Stimulated activated CD8-positive, alpha-beta memory T cell treated with anti-CD3 and anti-CD28 coated beads, Interleukin-15, amount 100 ng/mL, for 48 hours (primary cell): ENCODE measurements around the gene ASB5.
"Not testable (repeated sequence)": the region's sequence is repeated elsewhere in the genome, so short reads cannot be mapped to it uniquely, and the experiment has no call there.

Experiments used
- DNase-seq, 2 donors: peaks; one replicate each; pipeline ENCODE4 v3.0.0-alpha.2; 2020; ENCODE audit warnings: low read depth in 2 of 2

The ASB5 gene, protein sequence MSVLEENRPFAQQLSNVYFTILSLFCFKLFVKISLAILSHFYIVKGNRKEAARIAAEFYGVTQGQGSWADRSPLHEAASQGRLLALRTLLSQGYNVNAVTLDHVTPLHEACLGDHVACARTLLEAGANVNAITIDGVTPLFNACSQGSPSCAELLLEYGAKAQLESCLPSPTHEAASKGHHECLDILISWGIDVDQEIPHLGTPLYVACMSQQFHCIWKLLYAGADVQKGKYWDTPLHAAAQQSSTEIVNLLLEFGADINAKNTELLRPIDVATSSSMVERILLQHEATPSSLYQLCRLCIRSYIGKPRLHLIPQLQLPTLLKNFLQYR

DNA sequence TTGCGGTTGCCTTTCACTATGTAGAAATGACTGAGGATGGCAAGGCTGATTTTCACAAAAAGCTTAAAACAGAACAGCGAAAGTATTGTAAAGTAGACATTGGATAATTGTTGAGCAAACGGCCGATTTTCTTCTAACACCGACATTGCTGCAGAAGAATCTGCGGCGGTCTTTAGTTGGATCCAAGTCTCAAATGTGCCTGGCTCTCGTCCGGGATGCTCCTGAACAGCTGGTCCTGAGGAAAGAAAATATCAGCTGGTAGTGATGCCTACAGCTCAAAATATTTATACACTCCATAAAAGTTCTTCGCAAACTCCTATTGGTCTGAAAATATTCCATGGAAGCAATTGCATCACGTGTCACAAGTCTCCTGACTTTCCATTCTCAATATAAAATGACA lies at the start of gene ASB5:
TSS of gene ASB5 (minus strand) at position 260 of the 400 bp plus-strand sequence. CDS start at position 146, 114 bp downstream.
- no peak for DNase-seq

- DNase-seq, result no peak
Observed at GRCh38 chr4:176313596-176314336, 44.7 kb upstream of the ASB5 start.

DNA sequence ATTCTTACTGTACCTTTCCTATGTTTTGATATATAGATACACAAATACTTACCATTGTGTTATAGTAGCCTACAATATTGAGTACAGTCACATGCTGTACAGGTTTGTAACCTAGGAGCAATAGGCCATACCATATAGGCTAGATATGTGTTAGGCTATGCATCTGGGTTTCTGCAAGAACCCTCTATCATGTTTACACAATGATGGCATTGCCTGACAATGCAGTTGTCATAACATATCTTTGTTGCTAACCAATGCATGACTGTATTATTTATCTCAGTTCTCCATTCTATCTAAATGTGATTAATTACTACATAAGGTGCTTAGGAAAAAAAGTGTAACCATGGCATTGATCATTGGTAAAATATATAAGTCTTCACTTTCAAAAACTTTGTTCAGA lies 40.8 kb upstream of the ASB5 start:
- no peak for DNase-seq

DNA sequence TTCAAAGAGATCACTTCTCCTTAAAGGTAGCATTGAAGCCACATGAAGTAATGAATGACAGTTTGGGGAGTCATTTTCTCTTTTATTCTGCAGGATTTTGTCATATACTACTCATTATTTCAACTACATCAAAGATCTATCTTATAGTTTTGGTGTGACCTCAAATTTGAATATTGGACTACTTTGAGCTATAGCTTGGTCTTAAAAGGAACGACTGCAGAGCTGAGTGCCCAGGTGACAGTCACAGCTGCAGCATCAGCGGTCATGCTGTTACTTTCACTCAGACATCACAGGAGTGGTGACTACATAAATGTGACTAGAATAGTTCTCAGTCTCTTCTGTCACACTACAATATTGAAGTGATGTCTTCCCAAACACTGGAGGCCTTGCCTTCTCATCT lies 40.0 kb upstream of the ASB5 start:
- no peak for DNase-seq

DNA sequence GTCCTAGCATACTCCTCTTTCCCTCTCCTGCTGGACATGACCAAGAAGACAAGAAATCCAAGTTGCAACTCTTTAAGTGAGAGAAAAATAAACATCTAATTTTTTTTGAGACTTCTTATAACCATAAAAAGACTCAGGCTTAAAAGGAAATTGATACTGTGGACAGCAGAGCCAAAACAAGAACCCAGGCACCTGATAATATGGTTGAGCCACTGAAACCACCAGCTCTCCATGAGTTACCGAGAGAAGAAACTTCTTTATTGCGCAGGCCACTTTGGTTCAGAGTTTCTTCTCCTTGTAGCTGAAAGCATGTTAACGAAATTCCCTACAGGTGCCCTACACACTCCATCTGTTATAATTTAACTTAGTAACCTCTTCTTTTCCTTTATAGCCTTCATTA lies 39.4 kb upstream of the ASB5 start:
- no peak for DNase-seq

- no peak for DNase-seq
Observed at GRCh38 chr4:176307666-176307930, 38.6 kb upstream of the ASB5 start.

DNA sequence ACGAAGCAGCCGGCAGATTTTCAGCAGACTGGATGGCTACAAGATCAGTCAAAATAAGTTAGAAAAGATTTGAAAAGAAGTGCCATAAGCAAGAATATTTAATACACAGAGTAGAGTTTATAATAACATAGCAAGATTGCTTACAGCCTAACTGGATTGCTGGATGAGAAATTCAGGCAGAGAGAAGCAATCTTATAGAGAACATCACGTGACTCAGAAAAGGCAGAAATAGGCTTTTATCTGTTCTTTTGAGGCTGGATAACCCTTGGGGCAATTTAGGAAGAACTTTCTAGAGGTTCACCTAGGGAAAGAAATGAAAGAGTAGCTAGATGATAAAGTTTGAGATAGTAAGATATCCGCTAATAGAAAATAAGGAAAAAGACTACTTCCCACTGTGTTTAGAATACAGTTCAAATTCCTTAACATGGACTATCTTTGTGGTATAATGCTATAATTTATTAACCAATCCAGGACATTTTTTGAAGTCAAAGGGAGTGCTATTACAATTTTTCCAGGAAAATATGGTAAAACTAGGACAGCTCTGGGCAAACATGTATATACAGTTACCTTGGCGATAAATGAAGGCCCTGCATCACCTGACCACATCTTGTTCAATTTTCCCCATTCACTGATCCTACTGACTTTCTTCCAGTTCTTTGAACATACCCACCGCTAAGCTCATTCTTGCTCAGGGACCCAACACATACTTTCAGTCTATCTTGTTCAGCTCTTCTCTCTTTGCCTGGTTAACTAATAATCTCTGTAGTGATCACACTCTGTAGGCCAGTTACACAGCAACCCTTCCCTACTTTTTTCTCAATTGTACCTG lies 38.0 kb upstream of the ASB5 start:
- DNase-seq, result no peak

GRCh38 chr4:176303938-176304337 lies 34.9 kb upstream of the ASB5 start:
- no peak for DNase-seq

DNA sequence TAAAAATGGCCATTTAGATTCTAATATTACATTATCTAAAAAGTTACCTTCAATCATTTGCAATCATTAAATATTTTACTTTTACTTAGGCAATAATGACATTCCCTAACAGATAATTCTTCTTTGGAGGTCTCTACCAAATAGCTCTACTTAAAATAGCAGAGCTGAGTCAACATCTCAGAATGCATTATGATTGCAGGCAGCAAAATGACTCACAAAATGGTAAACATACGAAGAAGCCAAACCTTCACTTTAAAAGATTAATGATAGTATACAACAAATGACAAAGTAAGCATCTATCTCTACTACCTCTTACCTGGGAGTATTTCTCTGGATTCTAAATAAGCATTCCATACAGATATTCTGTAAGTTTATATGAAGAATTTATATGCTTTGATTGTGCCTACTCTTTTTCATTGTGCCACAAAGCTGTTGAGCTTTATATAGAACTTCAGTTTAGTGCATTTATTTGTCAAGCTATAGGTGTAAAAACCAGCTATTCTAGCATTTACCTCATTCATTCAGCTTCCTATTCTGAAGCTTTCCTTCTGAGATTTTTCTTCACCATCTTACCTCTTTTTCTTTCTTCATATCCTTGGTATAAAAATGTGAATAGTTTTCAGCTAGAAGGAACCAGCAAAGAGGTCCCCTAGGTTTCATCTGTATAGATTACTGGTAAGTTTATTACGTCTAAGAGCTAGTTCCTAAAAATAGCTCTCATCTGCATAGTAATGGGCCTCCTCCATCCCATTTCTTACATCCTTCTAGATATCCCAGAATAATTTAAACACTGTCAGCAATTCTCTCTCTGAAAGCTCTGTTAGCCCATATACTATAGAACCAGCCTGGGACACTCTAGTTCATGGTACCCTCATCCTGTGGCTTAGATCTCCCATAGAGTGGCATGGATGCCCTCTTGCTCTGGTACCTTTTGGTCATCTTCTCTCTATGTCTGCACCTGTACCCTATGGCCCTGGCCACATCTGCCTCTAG lies 33.6 kb upstream of the ASB5 start:
- no peak for DNase-seq

DNA sequence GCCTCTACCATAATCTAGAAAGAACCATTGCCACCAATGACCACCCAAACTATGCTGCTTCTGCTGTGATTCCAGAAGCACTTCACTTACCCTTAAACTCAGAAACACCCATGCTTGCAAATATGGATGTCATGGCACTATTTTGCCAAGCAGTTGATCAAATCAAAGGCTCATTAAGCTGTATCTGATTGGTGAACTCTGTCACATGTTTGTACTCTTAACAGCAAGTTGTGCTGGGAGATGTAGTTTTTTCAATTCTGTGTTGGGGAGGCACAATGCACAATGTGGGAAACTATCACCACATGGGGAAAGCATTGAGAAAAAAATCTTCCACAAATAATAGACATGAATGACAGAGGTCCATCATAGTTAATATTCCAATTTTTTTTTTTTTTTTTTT lies 31.5 kb upstream of the ASB5 start:
- no peak for DNase-seq

- DNase-seq, result no peak
Observed at GRCh38 chr4:176300036-176300435, 31.0 kb upstream of the ASB5 start.

DNA sequence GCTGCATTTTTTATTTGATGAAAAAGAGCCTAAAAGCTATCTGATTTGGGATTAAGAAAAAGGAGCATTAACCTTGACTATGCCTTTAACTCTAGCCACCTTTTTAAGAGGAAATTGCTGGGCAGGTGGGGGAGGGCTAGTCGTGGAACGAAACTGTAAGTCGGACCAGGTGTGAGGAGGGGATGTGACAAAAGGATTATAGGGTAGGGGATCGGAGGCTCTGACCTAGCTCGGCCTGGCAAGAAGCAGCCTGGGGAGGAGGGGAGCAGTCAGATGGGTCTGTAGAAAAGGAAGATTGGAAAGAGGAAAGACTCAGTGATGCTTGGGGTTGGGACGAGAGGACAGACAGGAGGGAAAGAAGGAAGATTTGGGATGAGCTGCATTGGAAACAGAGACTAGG lies 29.6 kb upstream of the ASB5 start:
- no peak for DNase-seq

DNA sequence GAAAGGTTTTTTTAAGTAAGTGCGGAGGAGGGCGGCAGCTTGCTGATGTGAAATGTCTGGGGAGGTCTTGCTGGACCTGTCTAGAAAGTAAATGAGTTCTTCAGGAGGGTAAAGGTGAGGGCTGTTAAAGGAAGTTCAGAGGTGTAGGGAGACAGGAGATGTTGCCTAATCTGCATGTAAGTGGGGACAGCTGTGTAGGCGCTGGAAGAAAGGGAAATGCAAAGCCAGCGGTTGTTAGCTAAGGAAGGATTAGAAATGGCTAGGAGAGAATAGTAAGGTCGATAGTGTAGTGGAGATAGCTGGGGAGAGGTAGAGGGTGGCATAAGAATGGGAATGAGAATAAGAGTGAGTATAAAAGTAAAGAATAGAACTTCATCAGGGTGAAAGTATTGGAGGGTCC lies 26.9 kb upstream of the ASB5 start:
- not testable (repeated sequence) for DNase-seq

- no peak for DNase-seq
Observed at GRCh38 chr4:176293660-176294059, 24.6 kb upstream of the ASB5 start.

- DNase-seq, result no peak
Observed at GRCh38 chr4:176292920-176293319, 23.9 kb upstream of the ASB5 start.

- no peak for DNase-seq
Observed at GRCh38 chr4:176291748-176292147, 22.7 kb upstream of the ASB5 start.

GRCh38 chr4:176290520-176290919 lies 21.5 kb upstream of the ASB5 start:
- DNase-seq, result no peak

- no peak for DNase-seq
Observed at GRCh38 chr4:176289561-176289960, 20.5 kb upstream of the ASB5 start.

DNA sequence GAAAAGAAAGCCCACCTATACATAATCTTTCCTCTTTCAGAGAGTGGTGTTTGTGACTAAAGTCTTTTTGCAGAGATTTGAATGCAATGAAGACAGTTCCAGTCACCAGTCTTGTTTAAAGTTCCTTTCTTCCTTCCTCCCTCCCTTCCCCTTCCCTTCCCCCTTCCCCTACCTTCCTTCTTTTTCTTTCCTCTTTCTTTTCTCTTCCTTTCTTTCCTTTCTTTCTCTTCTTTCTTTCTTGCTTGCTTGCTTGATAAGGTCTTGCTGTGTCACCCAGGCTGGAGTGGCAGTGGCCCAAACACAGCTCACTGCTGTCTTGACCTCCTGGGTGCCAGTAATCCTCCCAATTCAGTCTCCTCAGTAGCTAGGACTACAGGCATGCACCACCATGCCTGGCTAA lies 19.0 kb upstream of the ASB5 start:
- no peak for DNase-seq

- no peak for DNase-seq
Observed at GRCh38 chr4:176287546-176287945, 18.5 kb upstream of the ASB5 start.

DNA sequence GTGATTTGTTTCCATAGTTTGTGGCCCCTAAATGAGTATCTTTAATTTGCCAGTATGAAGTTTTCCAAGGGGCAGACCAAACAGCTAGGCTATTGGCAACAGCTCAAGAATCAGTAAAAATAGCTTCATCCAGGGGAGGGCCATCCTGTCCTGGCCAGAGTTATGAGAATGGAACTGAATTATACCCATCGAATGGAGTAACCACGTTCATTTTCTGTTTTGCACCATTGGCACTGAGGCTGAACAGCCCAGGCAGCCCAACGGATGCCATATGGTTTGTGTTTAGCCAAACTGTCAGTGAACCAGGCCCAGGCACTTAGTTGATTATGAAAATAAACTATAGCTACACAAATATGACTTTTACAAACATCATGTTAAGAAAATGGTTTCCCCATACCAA lies 17.7 kb upstream of the ASB5 start:
- DNase-seq, result no peak

GRCh38 chr4:176279560-176279959 lies 10.5 kb upstream of the ASB5 start:
- DNase-seq, result not testable (repeated sequence)
